GM18505 (cell line): Measurements from ENCODE around the gene PPIF.

Experiments used
- ATAC-seq: cut with Tn5 transposase; IDR thresholded peaks from one replicate; pipeline ENCODE4 v1.9.1; 2021; ENCODE audit not compliant: unreplicated experiment
- POLR2A ChIP-seq: IDR thresholded peaks from 4 replicates; pipeline ENCODE4 v1.6.1; 2011; ENCODE audit warnings: borderline replicate concordance; ENCODE audit not compliant: insufficient read depth, insufficient read length; ENCODE audit errors: extremely low read depth

PPIF gene

DNA sequence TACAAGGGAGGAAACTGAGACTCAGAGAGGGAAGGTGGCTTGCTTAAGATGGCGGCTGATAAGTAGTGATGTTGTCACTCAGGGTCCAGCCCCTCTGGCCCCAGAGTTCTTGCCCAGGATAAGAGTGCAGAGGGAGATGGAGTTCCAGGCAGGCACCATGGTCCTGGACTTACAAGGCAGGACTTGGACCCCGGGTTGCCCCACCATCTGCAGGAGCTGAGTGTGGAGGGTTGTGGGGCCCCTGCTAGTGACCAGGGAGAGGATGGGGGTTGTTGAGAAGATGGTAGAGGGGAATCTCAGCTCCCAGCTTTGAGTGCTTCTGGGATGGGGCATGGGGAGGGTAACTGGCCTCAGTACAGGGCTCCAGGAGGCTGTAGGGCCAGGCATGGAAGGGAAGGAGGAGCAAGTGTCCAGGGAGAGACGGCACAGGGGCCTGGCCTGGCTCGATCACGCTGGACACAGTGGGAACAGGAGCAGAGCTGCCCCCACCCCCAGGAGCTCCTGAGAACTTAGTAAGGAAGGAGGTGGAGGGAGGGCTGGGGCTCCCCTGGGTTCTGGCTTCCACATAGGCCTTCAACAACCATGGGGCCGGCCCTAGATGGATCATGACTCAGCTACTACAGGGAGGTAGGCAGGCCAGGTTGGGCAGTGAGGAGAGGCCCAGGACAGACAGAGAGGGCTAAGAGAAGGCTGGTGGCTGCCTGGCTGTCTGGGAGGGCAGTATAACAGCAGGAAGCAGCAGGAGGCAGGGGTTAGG is 28.2 kb downstream of the PPIF start:
- TF ChIP-seq POLR2A, result no peak
- ATAC-seq, result no peak

DNA sequence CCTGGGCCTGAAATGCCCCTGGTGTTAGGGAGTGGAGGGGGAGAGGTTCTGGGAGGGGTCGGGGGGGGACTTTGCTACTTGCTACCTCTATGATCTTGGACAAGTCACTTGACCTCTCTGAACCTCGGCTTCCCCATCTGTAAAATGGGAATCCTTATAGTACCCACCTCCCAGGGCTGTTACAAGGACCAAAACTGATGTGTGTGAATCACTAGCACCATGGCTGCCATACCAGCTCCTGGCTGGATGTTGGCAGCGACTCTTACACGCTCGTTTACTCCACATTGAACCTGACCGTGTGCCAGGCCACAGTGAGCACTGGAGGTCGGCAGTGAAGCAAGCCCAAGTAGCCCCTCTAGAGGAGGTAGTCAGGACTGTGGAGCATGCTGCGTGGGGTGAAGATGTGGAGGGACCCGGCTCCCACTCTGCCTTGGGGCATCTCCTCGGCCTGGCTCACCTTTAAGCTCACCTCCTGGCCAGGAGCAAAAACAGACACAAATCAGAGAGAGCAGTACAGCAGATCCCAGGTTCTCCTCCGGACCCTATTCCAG is 28.9 kb downstream of the PPIF start:
- ATAC-seq, result no peak
- TF ChIP-seq POLR2A, result no peak

DNA sequence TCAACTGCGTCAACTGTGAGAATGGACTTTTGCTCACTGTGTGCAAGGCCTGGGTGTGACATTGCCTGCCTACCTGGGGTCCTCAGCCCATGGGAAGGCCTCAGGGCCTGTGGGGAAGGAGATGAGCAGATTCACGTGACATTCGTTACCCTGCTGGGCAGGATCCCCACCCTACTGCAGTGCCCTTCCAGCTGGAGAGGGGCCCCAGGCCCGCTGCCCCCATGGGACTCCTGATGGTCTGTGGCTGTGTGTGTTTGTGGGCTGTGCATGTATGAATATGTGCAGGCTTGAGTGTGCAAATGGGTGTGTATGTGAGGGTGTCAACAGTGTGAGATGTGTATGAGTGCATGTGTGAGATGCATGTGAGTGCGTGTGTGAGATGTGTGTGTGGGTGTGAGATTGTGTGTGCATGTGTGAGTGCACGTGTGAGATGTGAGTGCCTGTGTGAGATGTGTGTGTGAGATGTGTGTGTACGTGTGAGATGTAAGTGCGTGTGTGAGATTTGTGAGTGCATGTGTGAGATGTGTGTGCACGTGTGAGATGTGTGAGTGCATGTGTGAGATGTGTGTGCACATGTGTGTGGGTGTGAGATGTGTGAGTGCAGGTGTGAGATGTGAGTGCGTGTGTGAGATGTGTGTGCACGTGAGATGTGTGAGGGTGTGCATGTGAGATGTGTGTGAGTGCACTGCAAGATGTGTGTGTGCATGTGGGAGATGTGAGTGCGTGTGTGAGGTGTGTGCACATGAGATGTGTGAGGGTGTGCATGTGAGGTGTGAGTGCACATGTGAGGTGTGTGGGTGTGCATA is 29.7 kb downstream of the PPIF start:
- ATAC-seq, result no peak
- no peak for TF ChIP-seq POLR2A

DNA sequence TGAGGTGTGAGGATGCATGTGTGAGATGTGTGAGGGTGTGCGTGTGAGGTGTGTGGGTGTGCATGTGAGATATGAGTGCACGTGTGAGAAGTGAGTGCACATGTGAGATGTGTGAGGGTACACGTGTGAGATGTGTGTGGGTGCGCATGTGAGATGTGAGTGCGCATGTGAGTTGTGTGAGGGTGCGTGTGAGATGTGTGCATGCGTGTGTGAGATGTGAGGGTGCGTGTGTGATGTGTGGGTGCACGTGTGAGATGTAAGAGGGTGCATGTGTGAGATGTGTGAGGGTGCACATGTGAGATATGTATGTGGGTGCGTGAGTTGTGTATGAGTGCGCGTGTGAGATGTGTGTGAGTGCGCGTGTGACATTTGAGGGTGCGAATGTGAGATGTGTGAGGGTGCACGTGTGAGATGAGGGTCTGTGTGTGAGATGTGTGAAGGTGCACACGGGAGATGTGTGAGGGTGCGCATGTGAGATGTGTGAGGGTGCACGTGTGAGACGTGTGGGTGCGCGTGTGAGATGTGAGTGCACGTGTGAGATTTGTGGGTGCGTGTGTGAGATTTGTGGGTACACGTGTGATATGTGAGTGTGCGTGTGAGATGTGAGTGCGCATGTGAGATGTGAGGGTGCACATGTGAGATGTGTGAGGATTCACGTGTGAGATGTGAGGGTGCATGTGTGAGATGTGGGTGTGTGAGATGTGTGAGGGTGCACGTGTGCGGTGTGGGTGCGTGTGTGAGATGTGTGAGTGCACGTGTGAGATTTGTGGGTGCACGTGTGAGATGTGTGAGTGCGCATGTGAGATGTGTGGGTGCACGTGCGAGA is 30.5 kb downstream of the PPIF start:
- no peak for TF ChIP-seq POLR2A
- ATAC-seq, result no peak

DNA sequence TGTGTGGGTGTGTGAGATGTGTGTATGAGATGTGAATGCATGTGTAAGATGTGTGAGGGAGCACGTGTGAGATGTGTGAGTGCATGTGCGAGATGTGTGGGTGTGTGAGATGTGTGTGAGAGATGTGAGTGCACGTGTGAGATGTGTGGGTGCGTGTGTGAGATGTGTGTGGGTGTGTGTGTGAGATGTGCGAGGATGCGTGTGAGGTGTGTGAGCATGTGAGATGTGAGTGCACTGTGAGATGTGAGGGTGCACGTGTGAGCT is 31.0 kb downstream of the PPIF start:
- no peak for TF ChIP-seq POLR2A
- ATAC-seq, result no peak

DNA sequence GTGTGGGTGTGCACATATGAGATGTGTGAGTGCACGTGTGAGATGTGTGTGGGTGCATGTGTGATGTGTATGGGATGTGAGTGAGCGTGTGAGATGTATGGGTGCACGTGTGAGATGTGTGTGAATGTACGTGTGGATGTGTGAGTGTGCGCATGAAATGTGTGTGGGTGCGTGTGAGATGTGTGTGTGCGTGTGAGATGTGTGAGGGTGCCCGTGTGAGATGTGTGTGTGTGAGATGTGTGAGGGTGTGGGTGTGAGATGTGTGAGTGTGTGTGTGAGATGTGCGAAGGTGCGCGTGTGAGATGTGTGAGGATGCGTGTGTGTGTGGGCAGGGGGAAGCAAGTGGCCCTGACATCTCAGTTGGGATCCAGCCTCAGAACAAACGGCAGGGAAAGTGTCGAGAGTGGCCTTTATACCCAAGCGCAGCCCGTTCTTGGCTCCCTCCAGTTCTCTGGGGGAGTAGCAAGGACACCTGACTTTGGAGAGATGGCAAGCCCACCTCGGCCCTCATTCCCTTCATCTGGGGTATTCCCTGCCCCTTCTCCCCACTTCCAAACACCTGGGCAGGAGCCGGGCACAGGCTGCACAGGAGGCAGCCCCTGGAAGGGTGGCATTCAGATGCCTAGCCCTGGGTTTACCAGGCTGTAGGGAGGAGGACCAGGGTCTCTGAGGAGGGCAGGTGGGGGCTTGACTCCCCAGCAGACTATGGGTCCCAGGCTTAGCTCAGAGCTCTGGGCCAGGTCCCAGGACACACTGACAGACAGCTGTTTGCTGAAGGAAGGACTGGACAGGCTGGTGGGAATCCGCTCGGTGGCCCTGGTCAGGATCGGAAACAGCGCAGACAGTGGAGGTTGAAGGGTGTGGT is 31.6 kb downstream of the PPIF start:
- ATAC-seq, result no peak
- TF ChIP-seq POLR2A, result no peak

DNA sequence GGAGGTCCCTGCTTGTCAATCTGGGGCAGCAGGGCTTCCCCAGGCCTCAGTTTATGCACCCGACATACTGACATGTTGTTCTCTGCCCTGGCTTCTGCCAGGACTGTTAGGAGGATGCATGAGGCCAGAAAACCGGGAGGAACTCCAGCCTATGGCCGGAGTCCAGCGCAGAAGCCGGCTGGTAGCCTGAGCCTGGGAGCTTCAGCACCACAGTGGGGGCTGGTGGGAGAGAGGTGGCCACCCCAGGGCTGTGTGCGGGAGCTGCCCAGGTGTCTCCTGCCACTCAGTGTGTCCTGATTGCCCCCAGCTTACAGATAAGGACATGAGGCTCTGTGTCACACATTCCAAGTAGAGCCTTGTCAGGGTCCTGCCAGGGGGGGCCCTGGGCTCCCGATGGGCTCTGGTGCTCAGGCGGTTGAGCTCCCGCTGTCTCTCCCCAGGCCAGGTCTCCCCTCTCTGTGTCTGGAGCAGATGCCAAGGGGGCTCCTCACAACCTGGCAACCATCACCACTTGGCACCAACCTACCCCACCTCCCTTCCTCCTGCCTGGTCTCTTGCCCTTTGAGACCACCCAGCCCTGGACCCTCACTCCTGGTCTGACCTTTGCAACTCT is 32.3 kb downstream of the PPIF start:
- TF ChIP-seq POLR2A, result no peak
- ATAC-seq, result no peak

DNA sequence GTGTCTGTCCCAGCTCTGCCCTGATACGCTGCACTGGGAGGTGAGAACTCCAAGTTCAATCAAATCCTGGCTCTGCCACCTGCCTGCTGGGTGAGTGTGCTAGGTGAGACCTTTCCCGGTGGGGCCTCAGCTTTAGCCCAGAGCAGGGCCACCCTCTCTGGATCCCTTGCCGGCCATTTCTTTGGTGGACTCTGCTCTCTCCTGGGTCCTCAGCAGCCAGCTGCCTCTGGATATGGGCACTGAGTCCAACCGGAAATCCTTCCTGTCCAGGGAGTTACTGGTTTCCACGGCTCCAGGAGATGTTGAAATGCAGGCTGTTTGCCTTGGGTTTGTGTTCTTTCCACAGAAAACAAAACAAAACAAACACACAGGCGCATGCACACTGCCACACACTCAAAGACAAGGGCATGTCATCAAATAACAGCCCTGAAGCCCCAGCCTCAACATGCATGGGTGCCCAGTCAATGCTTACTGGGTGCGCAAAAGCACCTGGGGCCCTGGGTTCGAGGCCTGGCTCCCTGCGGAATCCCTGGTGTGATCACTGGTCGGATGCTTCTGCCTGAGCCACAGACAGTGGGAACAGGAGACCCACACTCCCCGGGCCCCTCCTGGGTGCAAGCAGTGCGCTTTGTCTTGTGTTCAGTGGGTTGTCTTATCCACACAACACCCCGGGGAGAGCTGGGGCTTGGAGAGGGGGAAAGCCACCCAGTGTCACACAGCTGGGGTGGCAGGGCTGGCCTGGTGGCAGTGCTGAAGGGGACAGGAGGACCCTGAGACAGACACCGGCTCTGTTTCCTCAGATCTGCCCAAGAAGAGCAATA is 33.1 kb downstream of the PPIF start:
- no peak for TF ChIP-seq POLR2A
- ATAC-seq, result no peak

DNA sequence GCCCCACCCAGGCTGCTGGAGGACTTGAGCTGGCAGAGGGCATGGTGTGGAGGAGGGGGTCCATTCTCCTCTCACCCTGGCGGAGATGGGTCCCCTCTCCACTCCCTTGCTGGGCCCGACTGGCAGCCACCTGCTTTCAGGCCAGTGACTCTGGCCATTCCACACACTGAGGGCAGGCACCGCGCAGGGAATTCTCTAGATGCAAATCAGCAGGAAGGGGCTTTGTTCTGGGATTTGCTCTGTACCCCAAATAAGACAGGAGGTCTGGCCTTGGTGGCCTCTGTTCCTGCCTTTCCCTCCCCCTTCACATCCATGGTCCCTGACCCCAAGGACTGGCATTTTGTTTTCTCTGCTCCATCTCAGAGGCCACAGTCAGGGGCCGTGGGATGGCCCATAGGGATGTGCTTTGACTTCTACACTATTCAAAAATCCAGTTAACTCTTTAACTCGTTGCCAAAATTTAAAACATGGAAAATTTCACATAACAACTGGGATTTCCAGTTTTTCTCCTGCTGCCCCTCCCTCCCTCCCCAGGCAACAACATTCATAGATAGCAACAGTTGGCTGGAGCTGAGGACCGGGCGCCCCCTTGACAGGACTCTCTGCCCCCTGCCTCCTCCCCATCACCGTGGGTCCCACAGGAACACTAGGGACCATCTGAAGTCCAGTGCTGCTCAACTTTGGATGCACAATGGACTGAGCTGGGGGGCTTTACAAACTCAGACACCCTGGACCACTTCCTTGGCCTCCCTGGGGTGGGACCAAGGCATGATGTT is 33.9 kb downstream of the PPIF start:
- no peak for ATAC-seq
- no peak for TF ChIP-seq POLR2A

DNA sequence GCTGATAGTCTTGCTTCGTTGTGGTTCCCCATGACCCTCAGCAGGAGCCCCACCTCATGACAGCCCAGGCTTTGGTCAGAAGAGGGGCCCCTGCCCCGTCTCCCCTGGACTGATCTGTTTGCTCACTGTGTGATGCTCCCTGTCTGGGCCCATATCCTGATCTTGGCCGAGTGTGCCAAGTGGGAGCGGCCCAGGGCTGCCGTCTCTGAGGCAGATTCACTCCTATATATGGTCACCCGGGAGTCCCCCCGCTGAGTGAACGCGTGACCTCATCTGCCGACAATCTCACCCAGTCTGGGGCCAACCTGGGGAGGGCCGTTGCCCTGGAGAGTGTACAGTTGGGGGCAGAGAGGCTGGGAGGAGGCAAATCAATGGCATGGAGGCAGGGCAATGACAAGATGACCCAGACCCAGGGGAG is 34.5 kb downstream of the PPIF start:
- ATAC-seq, result no peak
- no peak for TF ChIP-seq POLR2A

DNA sequence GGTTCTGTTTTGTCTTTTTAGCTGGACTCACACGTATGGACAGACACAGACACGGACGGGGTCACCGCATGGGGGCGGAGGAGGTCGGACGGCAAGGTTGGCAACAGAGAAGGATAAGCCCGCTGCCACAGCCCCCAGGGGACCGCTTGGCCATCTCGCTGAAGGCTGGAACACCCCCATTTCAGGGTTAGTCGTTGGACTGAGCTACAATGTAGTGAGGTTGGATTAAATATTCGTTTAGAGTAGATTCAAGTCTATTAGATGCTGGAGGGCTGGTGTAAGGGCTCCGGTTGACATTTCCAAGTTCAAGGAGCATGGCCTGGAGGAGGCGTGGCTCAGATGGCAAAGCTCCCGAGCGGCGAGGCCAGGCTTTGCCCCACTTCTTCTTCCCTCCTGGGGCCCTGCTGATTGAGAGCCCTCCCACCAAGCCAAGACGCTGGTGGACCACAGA is 35.2 kb downstream of the PPIF start:
- no peak for ATAC-seq
- TF ChIP-seq POLR2A, result no peak

DNA sequence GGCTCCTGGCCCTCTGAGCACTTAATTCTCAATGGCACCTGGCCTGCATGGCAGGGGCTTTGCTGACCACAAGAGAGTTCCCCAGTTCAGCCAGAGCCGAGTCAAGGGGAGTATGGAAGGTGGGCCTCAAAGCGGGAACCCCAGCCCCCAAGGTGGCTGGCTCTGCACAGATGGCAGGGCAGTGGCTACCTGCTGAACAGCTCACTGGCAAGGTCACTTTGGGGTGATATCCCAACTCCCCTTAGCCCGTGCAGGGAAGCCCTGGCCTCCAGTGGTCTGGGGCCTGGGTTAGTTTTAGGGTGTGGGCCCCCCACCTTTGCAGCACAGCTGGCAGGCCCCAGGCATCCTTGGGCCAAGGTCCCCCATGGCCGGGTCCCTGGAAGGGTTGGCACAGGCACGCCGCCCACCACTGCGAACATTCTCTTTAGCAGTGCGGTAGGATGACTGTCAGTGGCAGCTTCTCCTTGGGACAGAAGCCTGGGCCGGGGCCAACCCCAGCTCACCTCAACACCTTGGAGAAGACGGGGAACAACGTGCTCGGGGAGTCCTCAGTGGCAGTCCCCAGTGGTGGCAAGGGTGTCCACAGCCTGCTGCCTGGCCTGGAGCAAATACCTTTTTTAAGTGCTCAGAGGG is 36.8 kb downstream of the PPIF start:
- no peak for ATAC-seq
- TF ChIP-seq POLR2A, result no peak
